Stromal cell of bone marrow (primary cell): ENCODE measurements around the gene PPP2R3A.

Experiments used
- DNase-seq: peaks from one replicate; pipeline ENCODE4 v3.0.0-alpha.2; 2012; ENCODE audit warnings: low read depth

PPP2R3A gene

GRCh38 chr3:135973841-135974240 lies 8.3 kb downstream of the PPP2R3A start:
- DNase-seq = no peak

GRCh38 chr3:135975053-135975452 lies 9.5 kb downstream of the PPP2R3A start:
- DNase-seq = no peak

GRCh38 chr3:135975536-135975935 lies 10.0 kb downstream of the PPP2R3A start:
- no peak for DNase-seq

GRCh38 chr3:135980343-135980742 lies 14.8 kb downstream of the PPP2R3A start:
- DNase-seq = no peak

DNA sequence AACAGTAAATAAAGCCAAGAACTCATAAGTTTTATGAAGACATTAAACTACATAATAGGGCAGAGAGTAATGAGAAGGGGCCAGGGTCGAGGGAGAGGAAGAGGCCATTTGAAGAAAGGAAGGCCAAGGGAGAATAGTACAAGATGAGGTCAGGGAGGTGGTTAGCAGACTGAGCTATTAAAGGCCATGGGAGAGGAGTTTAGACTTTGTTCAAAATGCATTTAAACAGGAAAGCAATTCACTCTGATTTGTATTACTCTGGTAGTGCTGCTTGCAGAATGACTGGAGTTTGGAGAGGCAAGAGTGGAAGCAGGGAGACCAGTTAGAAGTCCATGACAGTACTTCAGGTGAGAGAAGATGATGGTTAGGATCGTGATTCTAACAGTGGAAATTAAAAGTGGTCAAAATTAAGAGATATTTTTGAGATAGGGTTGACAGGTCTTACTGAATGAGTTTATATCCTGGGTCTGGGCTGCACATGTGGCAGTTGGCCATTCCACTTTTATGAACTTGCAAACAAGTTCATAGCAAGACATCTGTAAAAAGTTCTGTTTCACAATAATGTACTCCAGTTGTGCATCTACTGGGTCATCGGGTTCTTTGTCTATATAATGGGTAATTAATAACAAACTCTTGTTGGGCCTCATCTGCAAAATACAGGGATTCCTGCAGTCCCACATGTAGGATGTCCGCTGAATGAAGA lies 16.3 kb downstream of the PPP2R3A start:
- no peak for DNase-seq

GRCh38 chr3:135982404-135982761 lies 16.9 kb downstream of the PPP2R3A start:
- no peak for DNase-seq

DNA sequence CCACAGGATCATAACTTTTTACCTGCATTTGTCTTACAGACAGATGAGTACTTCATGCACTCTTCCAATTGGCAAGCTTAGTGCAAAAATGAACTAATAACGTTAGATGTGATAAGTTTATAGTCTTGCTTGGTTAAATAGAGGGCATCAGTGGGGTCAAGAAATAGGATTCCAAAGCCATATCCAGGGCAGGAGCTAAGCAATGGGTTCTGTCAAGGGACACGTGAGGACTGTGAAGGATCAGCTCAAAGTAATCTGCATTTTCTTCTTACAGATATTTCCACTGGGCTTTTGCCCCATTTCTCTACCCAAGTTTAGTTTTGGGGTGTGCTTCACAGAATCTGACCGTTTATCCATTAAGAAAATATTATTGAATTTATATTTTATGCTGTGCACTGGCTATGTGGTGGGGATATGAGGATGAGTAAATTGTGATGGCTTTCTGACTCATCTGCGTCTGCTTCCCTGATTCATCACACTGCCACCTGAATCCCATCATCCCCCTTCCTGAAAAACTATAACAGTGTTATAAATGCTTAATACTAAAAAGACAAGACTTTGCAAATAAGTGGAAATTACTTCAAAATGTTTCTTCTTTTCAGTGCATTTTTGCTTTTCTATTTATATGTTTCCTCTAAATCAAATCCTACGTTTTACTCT lies 17.5 kb downstream of the PPP2R3A start:
- no peak for DNase-seq

DNA sequence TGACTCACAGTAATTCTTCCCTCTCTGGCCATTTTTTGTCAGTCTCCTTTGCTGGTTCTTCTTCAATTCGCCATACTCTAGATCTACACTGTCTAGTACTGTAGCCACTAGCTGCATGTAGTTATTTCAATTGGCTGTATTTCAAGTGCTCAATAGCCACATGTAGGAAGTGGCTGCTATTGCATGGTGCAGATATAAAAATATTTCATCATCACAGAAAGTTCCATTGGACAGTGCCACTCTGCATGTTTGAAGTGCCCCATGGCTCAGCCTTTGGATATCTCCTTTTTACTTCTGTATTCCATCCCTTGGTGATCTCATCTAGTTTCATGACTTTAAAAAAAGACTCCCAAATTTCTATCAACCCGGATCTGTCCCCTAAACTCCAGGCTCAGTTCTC lies 22.1 kb downstream of the PPP2R3A start:
- no peak for DNase-seq

DNA sequence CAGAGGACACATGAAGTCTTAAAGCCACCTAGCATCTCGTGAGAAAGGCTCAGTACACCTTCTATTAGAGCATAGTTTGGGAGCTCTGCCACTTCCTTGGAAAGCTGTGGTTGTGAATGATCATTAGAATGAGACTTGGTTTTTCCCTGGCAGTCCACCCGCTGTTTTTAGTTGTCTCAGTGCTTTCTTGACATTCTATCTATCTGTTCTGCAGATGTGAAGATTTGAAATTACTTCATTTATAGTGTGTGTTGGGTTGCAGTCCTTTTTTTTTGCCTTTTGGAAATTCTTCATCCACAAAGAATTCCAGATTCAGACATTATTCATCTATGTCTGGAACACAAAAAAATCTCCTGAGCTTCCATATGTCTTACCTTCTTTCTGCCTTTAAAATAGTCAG lies 23.7 kb downstream of the PPP2R3A start:
- DNase-seq = peak; percentile 39

DNA sequence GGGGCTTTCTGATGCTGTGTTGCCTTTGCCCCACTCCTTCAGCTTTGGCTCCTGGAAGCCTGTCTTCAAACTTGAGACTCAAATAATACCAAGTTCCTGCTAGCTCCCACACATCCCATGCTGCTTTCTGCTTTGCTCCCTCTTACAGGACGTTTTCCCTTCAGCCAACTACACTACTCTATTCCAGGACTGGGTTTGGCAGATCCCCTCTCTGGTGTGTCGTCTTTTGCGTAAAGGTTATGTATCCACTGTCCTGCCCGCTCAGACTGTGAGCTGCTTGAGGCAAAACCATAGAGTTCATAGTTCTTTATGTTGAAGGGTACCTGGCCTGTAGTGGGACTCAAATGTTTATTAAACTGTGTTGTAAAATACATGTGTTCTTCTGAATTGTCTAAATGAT lies 25.4 kb downstream of the PPP2R3A start:
- no peak for DNase-seq

DNA sequence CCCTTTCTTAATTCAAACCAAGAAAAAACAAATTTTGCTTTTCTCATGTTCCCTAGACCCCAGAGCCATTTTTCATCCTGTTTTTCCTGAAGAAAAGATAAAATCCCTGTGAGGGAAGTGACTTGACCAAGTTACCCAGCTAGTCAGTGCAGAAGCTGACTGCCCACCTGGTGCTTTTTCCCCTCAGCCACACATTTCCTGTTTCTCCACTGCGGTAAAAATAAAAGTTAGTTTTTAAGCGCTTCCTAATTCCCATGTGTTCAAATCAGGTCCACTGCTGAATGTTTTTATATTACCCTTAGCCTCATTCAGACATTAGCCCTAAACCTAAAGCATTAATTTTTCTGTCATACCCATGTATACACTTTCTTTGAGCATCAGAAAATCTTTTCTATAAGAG lies 26.1 kb downstream of the PPP2R3A start:
- no peak for DNase-seq

- peak; percentile 83 for DNase-seq
Observed at GRCh38 chr3:135992072-135992471, 26.5 kb downstream of the PPP2R3A start.

DNA sequence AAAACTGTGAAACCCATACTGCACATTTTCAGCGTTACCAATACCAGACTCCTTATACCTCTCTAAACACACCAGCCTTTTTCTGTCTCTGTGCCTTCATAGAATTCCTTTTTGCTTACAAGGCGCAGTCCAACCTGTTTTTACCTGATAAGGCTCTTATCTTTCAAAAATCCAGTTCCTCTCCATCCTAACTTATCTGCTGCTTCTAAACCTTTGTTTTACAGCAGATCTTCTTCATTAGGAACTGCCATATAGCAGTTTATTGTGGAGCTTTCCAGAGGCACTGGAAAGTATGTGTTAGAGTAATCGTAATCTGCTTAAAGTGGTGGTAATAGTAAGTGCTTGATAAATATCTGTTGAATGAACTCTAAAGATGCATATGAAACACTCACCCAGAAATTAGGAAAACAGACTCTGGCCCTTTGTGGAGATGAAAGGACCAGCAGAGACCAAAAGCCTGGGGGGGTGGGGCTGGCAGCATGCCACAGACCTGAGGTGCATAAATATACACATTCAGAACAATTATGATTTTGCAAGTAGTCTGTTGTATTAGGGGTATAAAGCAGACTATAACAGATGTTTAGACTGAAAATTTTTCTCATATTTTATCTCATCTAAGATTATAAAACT lies 29.3 kb downstream of the PPP2R3A start:
- no peak for DNase-seq

GRCh38 chr3:135995766-135996165 lies 30.2 kb downstream of the PPP2R3A start:
- DNase-seq = no peak

GRCh38 chr3:135997554-135998320 lies 32.2 kb downstream of the PPP2R3A start:
- no peak for DNase-seq

GRCh38 chr3:136008221-136008620 lies 42.7 kb downstream of the PPP2R3A start:
- DNase-seq = no peak

DNA sequence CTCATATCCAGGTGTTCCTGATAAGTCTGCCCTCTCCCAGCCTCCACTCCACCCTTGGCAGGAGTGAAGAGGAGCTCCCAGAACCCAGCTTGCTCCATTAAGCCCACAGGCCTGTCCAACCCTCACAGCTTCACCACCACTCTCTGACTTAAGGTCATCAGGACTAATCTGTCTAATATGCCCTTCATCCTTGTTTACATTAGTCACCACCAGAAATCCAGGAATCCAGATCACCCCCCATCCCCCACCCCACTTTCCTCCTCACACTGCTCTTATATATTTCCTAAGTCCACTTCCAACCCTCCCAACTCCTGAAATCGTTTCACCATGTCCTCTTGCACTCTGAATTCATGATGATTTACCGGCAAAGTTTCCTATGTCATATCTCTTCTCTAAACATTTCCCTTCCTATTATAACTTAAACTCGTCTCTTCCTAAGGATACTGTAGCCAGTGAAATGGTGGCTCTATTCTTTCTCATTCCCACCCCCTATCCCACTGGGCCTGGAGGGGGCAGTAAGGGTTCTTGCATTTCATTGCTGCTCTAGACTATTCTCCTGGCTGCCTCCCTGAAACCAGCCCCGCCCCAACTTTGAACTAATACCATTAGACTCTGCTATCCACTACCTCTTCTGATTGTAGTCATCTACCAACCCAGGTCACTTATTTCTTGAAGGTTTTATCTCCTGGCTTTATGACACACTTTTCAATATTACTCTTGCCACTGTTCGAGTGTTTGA lies 43.4 kb downstream of the PPP2R3A start:
- no peak for DNase-seq

GRCh38 chr3:136018876-136019275 lies 53.3 kb downstream of the PPP2R3A start:
- no peak for DNase-seq

- DNase-seq = no peak
Observed at GRCh38 chr3:136021803-136022202, 56.3 kb downstream of the PPP2R3A start.

DNA sequence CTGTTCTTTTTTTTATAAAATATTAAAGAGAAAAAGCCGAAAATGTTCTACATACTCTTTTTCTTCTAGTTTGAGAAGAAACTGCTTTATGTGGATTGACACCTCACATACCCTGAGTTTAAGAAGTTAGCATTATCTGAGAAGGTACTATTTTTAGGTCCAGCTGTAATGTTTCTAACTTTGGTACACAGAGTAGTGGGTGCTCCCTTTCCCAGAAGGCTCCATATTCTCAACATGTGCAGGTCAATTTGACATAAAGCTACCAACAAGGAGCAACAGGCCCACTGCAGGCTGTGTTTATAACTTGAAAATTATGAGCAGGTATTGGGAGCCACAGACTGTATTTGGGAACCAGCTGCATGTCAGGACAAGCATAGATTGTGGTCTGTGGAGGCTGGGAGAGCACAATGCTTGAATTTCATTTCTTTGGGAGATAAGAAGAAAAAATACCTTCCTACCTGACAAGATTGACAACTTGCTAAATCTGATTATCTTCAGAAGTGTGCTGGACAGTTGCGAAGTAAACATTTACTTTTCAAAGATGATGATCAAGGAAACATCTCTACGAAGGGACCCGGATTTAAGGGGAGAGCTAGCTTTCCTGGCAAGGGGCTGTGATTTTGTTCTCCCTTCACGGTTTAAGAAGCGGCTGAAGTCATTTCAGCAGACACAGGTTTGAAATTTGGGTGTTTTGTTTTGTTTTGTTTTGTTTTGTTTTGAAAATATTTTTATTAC lies 57.2 kb downstream of the PPP2R3A start:
- no peak for DNase-seq

GRCh38 chr3:136023264-136023978 lies 57.9 kb downstream of the PPP2R3A start:
- no peak for DNase-seq
